ENCODE results near the gene CAPN1.
A peak's percentile ranks its signal among the peaks of the same experiment; 100 is the strongest.

CAPN1 gene

GRCh38 chr11:65180877-65181568 is 705 bp upstream of the CAPN1 start:
- Histone ChIP-seq H3K27ac (ENCODE audit: low read depth in 2 of 2, low read length in 2 of 2) (peak overlapping the region; percentile 89 to 96), H3K9ac (ENCODE audit: low read depth in 1 of 2, low read length in 2 of 2) (peak overlapping the region; percentile 83 to 86), H3K36me3 (ENCODE audit: control insufficient read depth in 2 of 2, insufficient read depth in 2 of 2, low read length in 2 of 2) (peaks cover 12 to 23% of the 10 kb centered on the region in 2 donors), H3K27me3 (ENCODE audit: control insufficient read depth in 2 of 2, insufficient read depth in 2 of 2, low read length in 2 of 2) (no peaks in the 10 kb centered on the region), H3K4me3 (ENCODE audit: low read length in 2 of 2) (peak overlapping the region; percentile 90 to 96), H3K4me1 (ENCODE audit: control insufficient read depth in 2 of 2, insufficient read depth in 2 of 2, low read length in 2 of 2) (peaks cover 22 to 24% of the 10 kb centered on the region in 2 donors), H3K9me3 (ENCODE audit: control insufficient read depth in 2 of 2, low read length in 2 of 2) (no peaks in the 10 kb centered on the region)

- H3K4me1 ChIP-seq (ENCODE audit: control insufficient read depth in 2 of 2, insufficient read depth in 2 of 2, low read length in 2 of 2): peaks cover 22 to 24% of the 10 kb centered on the region in 2 donors
- H3K36me3 ChIP-seq (ENCODE audit: control insufficient read depth in 2 of 2, insufficient read depth in 2 of 2, low read length in 2 of 2): peaks cover 24 to 36% of the 10 kb centered on the region in 2 donors
- H3K27ac ChIP-seq (ENCODE audit: low read depth in 2 of 2, low read length in 2 of 2): peak overlapping the region; percentile 89 to 96
- peak overlapping the region; percentile 90 to 96 for H3K4me3 ChIP-seq (ENCODE audit: low read length in 2 of 2)
- no peaks in the 10 kb centered on the region for H3K9me3 ChIP-seq (ENCODE audit: control insufficient read depth in 2 of 2, low read length in 2 of 2)
- peak overlapping the region; percentile 95 to 97 for H3K9ac ChIP-seq (ENCODE audit: low read depth in 1 of 2, low read length in 2 of 2)
- H3K27me3 ChIP-seq (ENCODE audit: control insufficient read depth in 2 of 2, insufficient read depth in 2 of 2, low read length in 2 of 2): no peaks in the 10 kb centered on the region
These were observed 786 bp downstream of the CAPN1 start for GRCh38 chr11:65182258-65183170.

GRCh38 chr11:65183201-65183891 is 1.6 kb downstream of the CAPN1 start:
- Histone ChIP-seq H3K36me3 (ENCODE audit: control insufficient read depth in 2 of 2, insufficient read depth in 2 of 2, low read length in 2 of 2) (peaks cover 24 to 43% of the 10 kb centered on the region in 2 donors), H3K27me3 (ENCODE audit: control insufficient read depth in 2 of 2, insufficient read depth in 2 of 2, low read length in 2 of 2) (no peaks in the 10 kb centered on the region), H3K4me1 (ENCODE audit: control insufficient read depth in 2 of 2, insufficient read depth in 2 of 2, low read length in 2 of 2) (peaks cover 22 to 24% of the 10 kb centered on the region in 2 donors), H3K9me3 (ENCODE audit: control insufficient read depth in 2 of 2, low read length in 2 of 2) (no peaks in the 10 kb centered on the region), H3K27ac (ENCODE audit: low read depth in 2 of 2, low read length in 2 of 2) (peak overlapping the region in 1 of 2 donors; percentile 9), H3K9ac (ENCODE audit: low read depth in 1 of 2, low read length in 2 of 2) (peak overlapping the region in 1 of 2 donors; percentile 97), H3K4me3 (ENCODE audit: low read length in 2 of 2) (peak overlapping the region; percentile 90 to 96)

GRCh38 chr11:65184146-65184545 is 2.4 kb downstream of the CAPN1 start:
- H3K27me3 ChIP-seq (ENCODE audit: control insufficient read depth in 2 of 2, insufficient read depth in 2 of 2, low read length in 2 of 2): no peaks in the 10 kb centered on the region
- no peak overlapping the region for H3K27ac ChIP-seq (ENCODE audit: low read depth in 2 of 2, low read length in 2 of 2)
- H3K4me1 ChIP-seq (ENCODE audit: control insufficient read depth in 2 of 2, insufficient read depth in 2 of 2, low read length in 2 of 2): peaks cover 22 to 24% of the 10 kb centered on the region in 2 donors
- H3K36me3 ChIP-seq (ENCODE audit: control insufficient read depth in 2 of 2, insufficient read depth in 2 of 2, low read length in 2 of 2): peaks cover 28 to 47% of the 10 kb centered on the region in 2 donors
- H3K4me3 ChIP-seq (ENCODE audit: low read length in 2 of 2): no peak overlapping the region
- no peaks in the 10 kb centered on the region for H3K9me3 ChIP-seq (ENCODE audit: control insufficient read depth in 2 of 2, low read length in 2 of 2)
- no peak overlapping the region for H3K9ac ChIP-seq (ENCODE audit: low read depth in 1 of 2, low read length in 2 of 2)

- H3K27ac ChIP-seq (ENCODE audit: low read depth in 2 of 2, low read length in 2 of 2): no peak overlapping the region
- no peaks in the 10 kb centered on the region for H3K9me3 ChIP-seq (ENCODE audit: control insufficient read depth in 2 of 2, low read length in 2 of 2)
- H3K9ac ChIP-seq (ENCODE audit: low read depth in 1 of 2, low read length in 2 of 2): no peak overlapping the region
- H3K4me3 ChIP-seq (ENCODE audit: low read length in 2 of 2): no peak overlapping the region
- H3K36me3 ChIP-seq (ENCODE audit: control insufficient read depth in 2 of 2, insufficient read depth in 2 of 2, low read length in 2 of 2): peaks cover 38 to 58% of the 10 kb centered on the region in 2 donors
- no peaks in the 10 kb centered on the region for H3K27me3 ChIP-seq (ENCODE audit: control insufficient read depth in 2 of 2, insufficient read depth in 2 of 2, low read length in 2 of 2)
- H3K4me1 ChIP-seq (ENCODE audit: control insufficient read depth in 2 of 2, insufficient read depth in 2 of 2, low read length in 2 of 2): peaks cover 22 to 24% of the 10 kb centered on the region in 2 donors
These were observed 3.4 kb downstream of the CAPN1 start for GRCh38 chr11:65185171-65185570.

GRCh38 chr11:65185869-65186341 is 4.2 kb downstream of the CAPN1 start:
- Histone ChIP-seq H3K27me3 (ENCODE audit: control insufficient read depth in 2 of 2, insufficient read depth in 2 of 2, low read length in 2 of 2) (no peaks in the 10 kb centered on the region), H3K4me3 (ENCODE audit: low read length in 2 of 2) (no peak overlapping the region), H3K4me1 (ENCODE audit: control insufficient read depth in 2 of 2, insufficient read depth in 2 of 2, low read length in 2 of 2) (peaks cover 18 to 22% of the 10 kb centered on the region in 2 donors), H3K27ac (ENCODE audit: low read depth in 2 of 2, low read length in 2 of 2) (no peak overlapping the region), H3K9me3 (ENCODE audit: control insufficient read depth in 2 of 2, low read length in 2 of 2) (no peaks in the 10 kb centered on the region), H3K36me3 (ENCODE audit: control insufficient read depth in 2 of 2, insufficient read depth in 2 of 2, low read length in 2 of 2) (peaks cover 42 to 65% of the 10 kb centered on the region in 2 donors), H3K9ac (ENCODE audit: low read depth in 1 of 2, low read length in 2 of 2) (no peak overlapping the region)

- Histone ChIP-seq H3K27ac (ENCODE audit: low read depth in 2 of 2, low read length in 2 of 2) (no peak overlapping the region), H3K4me1 (ENCODE audit: control insufficient read depth in 2 of 2, insufficient read depth in 2 of 2, low read length in 2 of 2) (peaks cover 16 to 22% of the 10 kb centered on the region in 2 donors), H3K36me3 (ENCODE audit: control insufficient read depth in 2 of 2, insufficient read depth in 2 of 2, low read length in 2 of 2) (peaks cover 47 to 71% of the 10 kb centered on the region in 2 donors), H3K9ac (ENCODE audit: low read depth in 1 of 2, low read length in 2 of 2) (no peak overlapping the region), H3K9me3 (ENCODE audit: control insufficient read depth in 2 of 2, low read length in 2 of 2) (no peaks in the 10 kb centered on the region), H3K4me3 (ENCODE audit: low read length in 2 of 2) (no peak overlapping the region), H3K27me3 (ENCODE audit: control insufficient read depth in 2 of 2, insufficient read depth in 2 of 2, low read length in 2 of 2) (no peaks in the 10 kb centered on the region)
These were observed 5.0 kb downstream of the CAPN1 start for GRCh38 chr11:65186701-65187100.

- Histone ChIP-seq H3K4me3 (ENCODE audit: low read length in 2 of 2) (no peak overlapping the region), H3K9me3 (ENCODE audit: control insufficient read depth in 2 of 2, low read length in 2 of 2) (no peaks in the 10 kb centered on the region), H3K27ac (ENCODE audit: low read depth in 2 of 2, low read length in 2 of 2) (no peak overlapping the region), H3K36me3 (ENCODE audit: control insufficient read depth in 2 of 2, insufficient read depth in 2 of 2, low read length in 2 of 2) (peaks cover 47 to 75% of the 10 kb centered on the region in 2 donors), H3K4me1 (ENCODE audit: control insufficient read depth in 2 of 2, insufficient read depth in 2 of 2, low read length in 2 of 2) (peaks cover 15 to 20% of the 10 kb centered on the region in 2 donors), H3K27me3 (ENCODE audit: control insufficient read depth in 2 of 2, insufficient read depth in 2 of 2, low read length in 2 of 2) (no peaks in the 10 kb centered on the region), H3K9ac (ENCODE audit: low read depth in 1 of 2, low read length in 2 of 2) (no peak overlapping the region)
These were observed 5.5 kb downstream of the CAPN1 start for GRCh38 chr11:65187146-65187675.

- no peak overlapping the region for H3K9ac ChIP-seq (ENCODE audit: low read depth in 1 of 2, low read length in 2 of 2)
- no peak overlapping the region for H3K4me3 ChIP-seq (ENCODE audit: low read length in 2 of 2)
- peaks cover 47 to 76% of the 10 kb centered on the region in 2 donors for H3K36me3 ChIP-seq (ENCODE audit: control insufficient read depth in 2 of 2, insufficient read depth in 2 of 2, low read length in 2 of 2)
- H3K27ac ChIP-seq (ENCODE audit: low read depth in 2 of 2, low read length in 2 of 2): no peak overlapping the region
- H3K4me1 ChIP-seq (ENCODE audit: control insufficient read depth in 2 of 2, insufficient read depth in 2 of 2, low read length in 2 of 2): peaks cover 7 to 12% of the 10 kb centered on the region in 2 donors
- H3K9me3 ChIP-seq (ENCODE audit: control insufficient read depth in 2 of 2, low read length in 2 of 2): no peaks in the 10 kb centered on the region
- H3K27me3 ChIP-seq (ENCODE audit: control insufficient read depth in 2 of 2, insufficient read depth in 2 of 2, low read length in 2 of 2): no peaks in the 10 kb centered on the region
These were observed 6.3 kb downstream of the CAPN1 start for GRCh38 chr11:65187971-65188461.
